Ishikawa (cell line): ENCODE results near the gene ERCC5.

Source experiments
- CEBPB ChIP-seq: IDR thresholded peaks from 2 replicates; pipeline ENCODE4 v1.6.1; 2012
- EGR1 ChIP-seq: IDR thresholded peaks from 2 replicates; pipeline ENCODE4 v1.6.1; 2012
- EP300 ChIP-seq: IDR thresholded peaks from 2 replicates; pipeline ENCODE4 v1.6.1; 2012; ENCODE audit warnings: borderline replicate concordance
- FOXM1 ChIP-seq: IDR thresholded peaks from 2 replicates; pipeline ENCODE4 v1.6.1; 2012; ENCODE audit warnings: low read depth, borderline replicate concordance
- RAD21 ChIP-seq: IDR thresholded peaks from 2 replicates; pipeline ENCODE4 v1.6.1; 2012; ENCODE audit warnings: low read depth
- TAF1 ChIP-seq: IDR thresholded peaks from 2 replicates; pipeline ENCODE4 v1.6.1; 2012; ENCODE audit warnings: low read depth, mild to moderate bottlenecking
- TCF12 ChIP-seq: IDR thresholded peaks from 2 replicates; pipeline ENCODE4 v1.6.1; 2012; ENCODE audit warnings: low read depth
- TEAD4 ChIP-seq: IDR thresholded peaks from 2 replicates; pipeline ENCODE4 v1.6.1; 2012
- YY1 ChIP-seq: IDR thresholded peaks from 2 replicates; pipeline ENCODE4 v1.6.1; 2012; ENCODE audit warnings: low read depth
- ZBTB7A ChIP-seq: IDR thresholded peaks from 2 replicates; pipeline ENCODE4 v1.6.1; 2012; ENCODE audit warnings: low read depth
- TF ChIP-seq, protein P1 (sequence below): IDR thresholded peaks from 2 replicates; pipeline ENCODE4 v1.6.1; 2012
- TF ChIP-seq, protein P2 (sequence below): IDR thresholded peaks from 2 replicates; pipeline ENCODE4 v1.6.1; 2012; ENCODE audit warnings: low read depth, mild to moderate bottlenecking
- TF ChIP-seq, protein P3 (sequence below): IDR thresholded peaks from 2 replicates; pipeline ENCODE4 v1.6.1; 2012

DNA sequence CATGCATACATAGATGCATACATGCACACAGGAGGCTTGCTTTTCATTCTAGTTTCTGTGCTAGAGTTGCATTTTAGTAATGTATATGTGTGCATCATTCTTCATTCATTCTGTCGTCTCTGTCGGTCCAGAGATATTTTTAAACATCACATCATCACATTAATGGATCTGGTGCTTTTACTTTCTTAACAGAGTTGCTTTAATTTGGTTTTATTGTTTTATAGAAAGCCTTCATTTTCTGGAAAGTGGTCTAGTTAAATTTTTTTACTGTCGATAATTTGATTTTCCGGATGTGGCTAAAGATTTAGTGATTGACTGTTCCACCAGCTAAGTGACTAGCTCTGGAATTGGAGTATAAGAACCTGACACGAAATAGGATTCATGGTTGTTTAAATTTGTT is 30.0 kb upstream of the ERCC5 start:
- no peak for TF ChIP-seq EGR1
- TF ChIP-seq TAF1 = no peak
- TF ChIP-seq CEBPB = no peak
- no peak for TF ChIP-seq EP300
- TF ChIP-seq, protein P1, sequence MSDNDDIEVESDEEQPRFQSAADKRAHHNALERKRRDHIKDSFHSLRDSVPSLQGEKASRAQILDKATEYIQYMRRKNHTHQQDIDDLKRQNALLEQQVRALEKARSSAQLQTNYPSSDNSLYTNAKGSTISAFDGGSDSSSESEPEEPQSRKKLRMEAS = no peak
- no peak for TF ChIP-seq FOXM1
- TF ChIP-seq TEAD4 = no peak
- TF ChIP-seq RAD21 = no peak
- TF ChIP-seq, protein P2, sequence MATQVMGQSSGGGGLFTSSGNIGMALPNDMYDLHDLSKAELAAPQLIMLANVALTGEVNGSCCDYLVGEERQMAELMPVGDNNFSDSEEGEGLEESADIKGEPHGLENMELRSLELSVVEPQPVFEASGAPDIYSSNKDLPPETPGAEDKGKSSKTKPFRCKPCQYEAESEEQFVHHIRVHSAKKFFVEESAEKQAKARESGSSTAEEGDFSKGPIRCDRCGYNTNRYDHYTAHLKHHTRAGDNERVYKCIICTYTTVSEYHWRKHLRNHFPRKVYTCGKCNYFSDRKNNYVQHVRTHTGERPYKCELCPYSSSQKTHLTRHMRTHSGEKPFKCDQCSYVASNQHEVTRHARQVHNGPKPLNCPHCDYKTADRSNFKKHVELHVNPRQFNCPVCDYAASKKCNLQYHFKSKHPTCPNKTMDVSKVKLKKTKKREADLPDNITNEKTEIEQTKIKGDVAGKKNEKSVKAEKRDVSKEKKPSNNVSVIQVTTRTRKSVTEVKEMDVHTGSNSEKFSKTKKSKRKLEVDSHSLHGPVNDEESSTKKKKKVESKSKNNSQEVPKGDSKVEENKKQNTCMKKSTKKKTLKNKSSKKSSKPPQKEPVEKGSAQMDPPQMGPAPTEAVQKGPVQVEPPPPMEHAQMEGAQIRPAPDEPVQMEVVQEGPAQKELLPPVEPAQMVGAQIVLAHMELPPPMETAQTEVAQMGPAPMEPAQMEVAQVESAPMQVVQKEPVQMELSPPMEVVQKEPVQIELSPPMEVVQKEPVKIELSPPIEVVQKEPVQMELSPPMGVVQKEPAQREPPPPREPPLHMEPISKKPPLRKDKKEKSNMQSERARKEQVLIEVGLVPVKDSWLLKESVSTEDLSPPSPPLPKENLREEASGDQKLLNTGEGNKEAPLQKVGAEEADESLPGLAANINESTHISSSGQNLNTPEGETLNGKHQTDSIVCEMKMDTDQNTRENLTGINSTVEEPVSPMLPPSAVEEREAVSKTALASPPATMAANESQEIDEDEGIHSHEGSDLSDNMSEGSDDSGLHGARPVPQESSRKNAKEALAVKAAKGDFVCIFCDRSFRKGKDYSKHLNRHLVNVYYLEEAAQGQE = no peak
- no peak for TF ChIP-seq YY1
- TF ChIP-seq, protein P3, sequence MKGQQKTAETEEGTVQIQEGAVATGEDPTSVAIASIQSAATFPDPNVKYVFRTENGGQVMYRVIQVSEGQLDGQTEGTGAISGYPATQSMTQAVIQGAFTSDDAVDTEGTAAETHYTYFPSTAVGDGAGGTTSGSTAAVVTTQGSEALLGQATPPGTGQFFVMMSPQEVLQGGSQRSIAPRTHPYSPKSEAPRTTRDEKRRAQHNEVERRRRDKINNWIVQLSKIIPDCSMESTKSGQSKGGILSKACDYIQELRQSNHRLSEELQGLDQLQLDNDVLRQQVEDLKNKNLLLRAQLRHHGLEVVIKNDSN = no peak
- TF ChIP-seq ZBTB7A = no peak
- no peak for TF ChIP-seq TCF12
